Subcutaneous abdominal adipose tissue (tissue), 5 donors: Measurements from ENCODE around the gene BMX.

Experiments
- H3K27ac ChIP-seq: one replicate; pipeline ENCODE4 v1.7.0; 2013; ENCODE audit warnings: low read depth, mild to moderate bottlenecking, inconsistent platforms, low read length, moderate library complexity
- H3K27me3 ChIP-seq, 5 donors: one replicate each; pipeline ENCODE4 v1.7.0; 2013; ENCODE audit warnings: low read length in 5 of 5, inconsistent platforms in 1 of 5; ENCODE audit not compliant: control insufficient read depth in 5 of 5, insufficient read depth in 4 of 5
- H3K36me3 ChIP-seq, 5 donors: one replicate each; pipeline ENCODE4 v1.7.0; 2013; ENCODE audit warnings: low read length in 5 of 5; ENCODE audit not compliant: control insufficient read depth in 5 of 5, insufficient read depth in 5 of 5
- H3K4me1 ChIP-seq, 5 donors: one replicate each; pipeline ENCODE4 v1.7.0; 2013; ENCODE audit warnings: low read length in 5 of 5, mild to moderate bottlenecking in 3 of 5, moderate library complexity in 1 of 5; ENCODE audit not compliant: control insufficient read depth in 5 of 5, insufficient read depth in 5 of 5
- H3K4me3 ChIP-seq, 5 donors: one replicate each; pipeline ENCODE4 v1.7.0; 2013; ENCODE audit warnings: low read length in 5 of 5, low read depth in 1 of 5
- H3K9ac ChIP-seq, 5 donors: one replicate each; pipeline ENCODE4 v1.7.0; 2013; ENCODE audit warnings: low read length in 5 of 5, mild to moderate bottlenecking in 4 of 5, moderate library complexity in 3 of 5
- H3K9me3 ChIP-seq, 5 donors: one replicate each; pipeline ENCODE4 v1.7.0; 2013; ENCODE audit warnings: low read length in 5 of 5; ENCODE audit not compliant: control insufficient read depth in 5 of 5
- donor health status: healthy.
- donor health status: healthy.
- donor health status: healthy.
- donor health status: healthy.
- donor health status: healthy.

Gene BMX

GRCh38 chrX:15501506-15501905, 899 bp downstream of the BMX start:
- no peaks in the 10 kb centered on the region for H3K9me3 ChIP-seq
- no peak overlapping the region for H3K27ac ChIP-seq
- peaks cover 7 to 34% (median 14%) of the 10 kb centered on the region in 5 donors for H3K27me3 ChIP-seq
- H3K4me3 ChIP-seq, result no peak overlapping the region
- no peaks in the 10 kb centered on the region for H3K36me3 ChIP-seq
- peaks cover 0 to 6% (median 2%) of the 10 kb centered on the region in 5 donors for H3K4me1 ChIP-seq
- no peak overlapping the region for H3K9ac ChIP-seq

GRCh38 chrX:15504661-15505060, 4.1 kb downstream of the BMX start:
- no peak overlapping the region for H3K9ac ChIP-seq
- peaks cover 10 to 34% (median 16%) of the 10 kb centered on the region in 5 donors for H3K27me3 ChIP-seq
- no peaks in the 10 kb centered on the region for H3K9me3 ChIP-seq
- H3K36me3 ChIP-seq, result no peaks in the 10 kb centered on the region
- no peak overlapping the region for H3K4me3 ChIP-seq
- H3K4me1 ChIP-seq, result peaks cover 0 to 6% (median 2%) of the 10 kb centered on the region in 5 donors
- H3K27ac ChIP-seq, result no peak overlapping the region

- no peaks in the 10 kb centered on the region for H3K9me3 ChIP-seq
- H3K27me3 ChIP-seq, result peaks cover 10 to 34% (median 19%) of the 10 kb centered on the region in 5 donors
- no peak overlapping the region for H3K4me3 ChIP-seq
- no peak overlapping the region for H3K9ac ChIP-seq
- H3K4me1 ChIP-seq, result peaks cover 0 to 6% (median under 1%) of the 10 kb centered on the region in 5 donors
- no peak overlapping the region for H3K27ac ChIP-seq
- H3K36me3 ChIP-seq, result no peaks in the 10 kb centered on the region
These were observed 4.5 kb downstream of the BMX start for GRCh38 chrX:15505101-15505500.

- no peaks in the 10 kb centered on the region for H3K9me3 ChIP-seq
- no peaks in the 10 kb centered on the region for H3K4me1 ChIP-seq
- H3K9ac ChIP-seq, result no peak overlapping the region
- no peaks in the 10 kb centered on the region for H3K36me3 ChIP-seq
- no peak overlapping the region for H3K4me3 ChIP-seq
- H3K27ac ChIP-seq, result no peak overlapping the region
- H3K27me3 ChIP-seq, result peaks cover 10 to 30% (median 18%) of the 10 kb centered on the region in 5 donors
These were observed 6.4 kb downstream of the BMX start for GRCh38 chrX:15507005-15507404.

GRCh38 chrX:15509845-15510244, 9.2 kb downstream of the BMX start:
- H3K4me3 ChIP-seq, result no peak overlapping the region
- H3K9me3 ChIP-seq, result no peaks in the 10 kb centered on the region
- H3K9ac ChIP-seq, result no peak overlapping the region
- H3K27me3 ChIP-seq, result peaks cover 3 to 13% (median 6%) of the 10 kb centered on the region in 5 donors
- no peaks in the 10 kb centered on the region for H3K36me3 ChIP-seq
- H3K27ac ChIP-seq, result no peak overlapping the region
- H3K4me1 ChIP-seq, result no peaks in the 10 kb centered on the region

- H3K9ac ChIP-seq, result no peak overlapping the region
These were observed 11.0 kb downstream of the BMX start for GRCh38 chrX:15511563-15511962.

GRCh38 chrX:15512401-15512965, 11.9 kb downstream of the BMX start:
- H3K9ac ChIP-seq, result no peak overlapping the region
- no peak overlapping the region for H3K4me3 ChIP-seq
- no peak overlapping the region for H3K27ac ChIP-seq
- H3K27me3 ChIP-seq, result peaks cover 0 to 12% (median 5%) of the 10 kb centered on the region in 5 donors
- no peaks in the 10 kb centered on the region for H3K4me1 ChIP-seq
- no peaks in the 10 kb centered on the region for H3K9me3 ChIP-seq
- no peaks in the 10 kb centered on the region for H3K36me3 ChIP-seq

More at GRCh38 chrX:15511563-15511962, 11.0 kb downstream of the BMX start:
- no peaks in the 10 kb centered on the region for H3K4me1 ChIP-seq
- peaks cover 3 to 14% (median 5%) of the 10 kb centered on the region in 5 donors for H3K27me3 ChIP-seq
- no peak overlapping the region for H3K4me3 ChIP-seq
- no peaks in the 10 kb centered on the region for H3K36me3 ChIP-seq
- H3K27ac ChIP-seq, result no peak overlapping the region
- no peaks in the 10 kb centered on the region for H3K9me3 ChIP-seq

- no peaks in the 10 kb centered on the region for H3K4me1 ChIP-seq
- H3K9me3 ChIP-seq, result no peaks in the 10 kb centered on the region
- peaks cover 0 to 16% (median 5%) of the 10 kb centered on the region in 5 donors for H3K27me3 ChIP-seq
- no peak overlapping the region for H3K27ac ChIP-seq
- no peak overlapping the region for H3K4me3 ChIP-seq
- no peak overlapping the region for H3K9ac ChIP-seq
- no peaks in the 10 kb centered on the region for H3K36me3 ChIP-seq
These were observed 13.7 kb downstream of the BMX start for GRCh38 chrX:15514279-15514678.

GRCh38 chrX:15515931-15516330, 15.3 kb downstream of the BMX start:
- Histone ChIP-seq H3K9me3 (no peaks in the 10 kb centered on the region), H3K36me3 (no peaks in the 10 kb centered on the region), H3K4me3 (no peak overlapping the region), H3K27me3 (peaks cover 0 to 10% (median 0%) of the 10 kb centered on the region in 5 donors), H3K27ac (no peak overlapping the region), H3K9ac (no peak overlapping the region), H3K4me1 (no peaks in the 10 kb centered on the region)

- Histone ChIP-seq H3K4me1 (peaks cover 0 to 7% (median 0%) of the 10 kb centered on the region in 5 donors), H3K27me3 (peaks cover 0 to 12% (median 4%) of the 10 kb centered on the region in 5 donors), H3K27ac (no peak overlapping the region), H3K9ac (no peak overlapping the region), H3K4me3 (no peak overlapping the region), H3K9me3 (no peaks in the 10 kb centered on the region), H3K36me3 (no peaks in the 10 kb centered on the region)
These were observed 21.9 kb downstream of the BMX start for GRCh38 chrX:15522464-15522863.
